GM12878 (cell line): ENCODE results near the gene PLA2G15. TPM values are rescaled to one million over a fixed set of nuclear protein-coding genes. Genes with fewer than 3 reads are reported as not detected.

Source experiments
- CHD4 ChIP-seq: fragments of 200-600 bp; sonication (generic); IDR thresholded peaks from 2 replicates; pipeline ENCODE4 v1.6.1; 2016; ENCODE audit warnings: mild to moderate bottlenecking
- EGR1 ChIP-seq, 2 experiments: IDR thresholded peaks; 1 replicate in 1 of 2; 2 replicates in 1 of 2; pipeline ENCODE4 v1.6.1; 2011 to 2012; ENCODE audit warnings: low read depth in 2 of 2, low read length in 2 of 2, borderline replicate concordance in 1 of 2, mild to moderate bottlenecking in 1 of 2, moderate library complexity in 1 of 2
- EP300 ChIP-seq, 2 experiments: fragments of 150-350 bp in 1 of 2; IDR thresholded peaks; 2 replicates each; pipeline ENCODE4 v1.6.1; 2011 to 2012; ENCODE audit warnings: low read depth in 2 of 2, low read length in 2 of 2, borderline replicate concordance in 1 of 2, improper control_type of control experiment in 1 of 2, inconsistent platforms in 1 of 2; ENCODE audit not compliant: control insufficient read depth in 1 of 2
- FOXK2 ChIP-seq: fragments of 450-650 bp; IDR thresholded peaks from 2 replicates; pipeline ENCODE4 v1.6.1; 2017; ENCODE audit warnings: mild to moderate bottlenecking, moderate library complexity
- RBBP5 ChIP-seq: fragments of 200-600 bp; sonication (generic); conservative IDR thresholded peaks from 2 replicates; pipeline ENCODE4 v1.6.1; 2016
- WRNIP1 ChIP-seq: IDR thresholded peaks from 2 replicates; pipeline ENCODE4 v1.6.1; 2011; ENCODE audit warnings: low read depth, low read length, improper control_type of control experiment, borderline replicate concordance
- ZSCAN29 ChIP-seq: fragments of 450-650 bp; IDR thresholded peaks from 2 replicates; pipeline ENCODE4 v1.6.1; 2017; ENCODE audit warnings: mild to moderate bottlenecking, moderate library complexity
- ZZZ3 ChIP-seq: IDR thresholded peaks from 2 replicates; pipeline ENCODE4 v1.6.1; 2011; ENCODE audit warnings: low read depth; ENCODE audit not compliant: control insufficient read depth, insufficient read length
- polyA plus RNA-seq, 11 experiments: library from polyadenylated mRNA; depleted of rRNA in 4 of 11; unstranded in 6 of 11; stranded (reverse) in 5 of 11; fragments of >200 nt; fragmentation: Nextera tagmentation in 4 of 11; fragmentation: Illumina TruSeq in 1 of 11; extraction: Ambion mirVana in 4 of 11; extraction: Trizol in 1 of 11; gene quantifications; 1 replicate in 1 of 11; 2 replicates in 10 of 11; pipeline versions ENCODE4 v1.2.1 to v1.2.3, GENCODE V29; 2011 to 2016; ENCODE audit warnings: inconsistent platforms in 2 of 11, missing spikeins in 2 of 11, low read depth in 1 of 11
- total RNA-seq, 4 experiments: library from RNA; depleted of rRNA in 3 of 4; stranded (reverse); fragments of >200 nt in 3 of 4; fragmentation: Illumina TruSeq in 1 of 4; extraction: Trizol in 1 of 4; gene quantifications; 2 replicates each; pipeline versions ENCODE4 v1.2.1 to v1.2.3, GENCODE V29; 2013 to 2021
- TF ChIP-seq, protein P1 (sequence below): fragments of 450-650 bp; IDR thresholded peaks from 2 replicates; pipeline ENCODE4 v1.6.1; 2014; ENCODE audit warnings: mild to moderate bottlenecking
- TF ChIP-seq, protein P2 (sequence below): fragments of 450-650 bp; IDR thresholded peaks from 2 replicates; pipeline ENCODE4 v1.6.1; 2018; ENCODE audit warnings: mild to moderate bottlenecking, low read depth, moderate library complexity; ENCODE audit not compliant: partially characterized antibody
- TF ChIP-seq, protein P3 (sequence below): IDR thresholded peaks from 2 replicates; pipeline ENCODE4 v1.6.1; 2012; ENCODE audit warnings: mild to moderate bottlenecking, low read depth, low read length
- TF ChIP-seq, protein P4 (sequence below): fragments of 150-350 bp; IDR thresholded peaks from 2 replicates; pipeline ENCODE4 v1.6.1; 2016; ENCODE audit warnings: low read depth, low read length
- TF ChIP-seq, protein P5 (sequence below): IDR thresholded peaks from 2 replicates; pipeline ENCODE4 v1.6.1; 2011; ENCODE audit warnings: borderline replicate concordance, low read depth, mild to moderate bottlenecking, moderate library complexity, low read length; ENCODE audit not compliant: insufficient read depth, poor library complexity, severe bottlenecking

Gene PLA2G15
- total and polyA plus RNA-seq, 10 of the 15 experiments (the other 5 are each of a cell fraction or from before 2014, with no cell fraction given), result 0.31 to 9.4 (median 6.8) TPM

DNA sequence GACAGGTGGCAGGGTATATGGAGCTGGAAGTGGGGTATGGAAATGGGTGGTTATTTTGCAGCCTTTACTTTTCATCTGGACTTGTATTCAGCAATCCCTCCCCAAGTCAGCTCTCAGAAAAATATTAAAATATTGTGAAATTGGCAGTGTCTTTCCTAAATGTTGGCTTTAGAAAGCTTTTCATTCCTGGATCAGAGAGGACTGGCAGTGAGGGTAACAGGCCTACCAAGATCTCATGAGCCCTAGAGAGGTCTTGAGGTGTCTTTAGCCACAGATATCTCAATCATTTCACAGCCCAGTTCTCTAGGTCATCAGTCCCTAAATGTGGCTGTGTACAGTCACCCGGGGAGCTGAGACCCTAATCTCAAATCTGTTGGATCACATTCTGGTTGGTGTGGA, 43.1 kb downstream of the PLA2G15 start (continued):
- TF ChIP-seq, protein P1, sequence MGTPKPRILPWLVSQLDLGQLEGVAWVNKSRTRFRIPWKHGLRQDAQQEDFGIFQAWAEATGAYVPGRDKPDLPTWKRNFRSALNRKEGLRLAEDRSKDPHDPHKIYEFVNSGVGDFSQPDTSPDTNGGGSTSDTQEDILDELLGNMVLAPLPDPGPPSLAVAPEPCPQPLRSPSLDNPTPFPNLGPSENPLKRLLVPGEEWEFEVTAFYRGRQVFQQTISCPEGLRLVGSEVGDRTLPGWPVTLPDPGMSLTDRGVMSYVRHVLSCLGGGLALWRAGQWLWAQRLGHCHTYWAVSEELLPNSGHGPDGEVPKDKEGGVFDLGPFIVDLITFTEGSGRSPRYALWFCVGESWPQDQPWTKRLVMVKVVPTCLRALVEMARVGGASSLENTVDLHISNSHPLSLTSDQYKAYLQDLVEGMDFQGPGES, result no peak
- TF ChIP-seq, protein P2, sequence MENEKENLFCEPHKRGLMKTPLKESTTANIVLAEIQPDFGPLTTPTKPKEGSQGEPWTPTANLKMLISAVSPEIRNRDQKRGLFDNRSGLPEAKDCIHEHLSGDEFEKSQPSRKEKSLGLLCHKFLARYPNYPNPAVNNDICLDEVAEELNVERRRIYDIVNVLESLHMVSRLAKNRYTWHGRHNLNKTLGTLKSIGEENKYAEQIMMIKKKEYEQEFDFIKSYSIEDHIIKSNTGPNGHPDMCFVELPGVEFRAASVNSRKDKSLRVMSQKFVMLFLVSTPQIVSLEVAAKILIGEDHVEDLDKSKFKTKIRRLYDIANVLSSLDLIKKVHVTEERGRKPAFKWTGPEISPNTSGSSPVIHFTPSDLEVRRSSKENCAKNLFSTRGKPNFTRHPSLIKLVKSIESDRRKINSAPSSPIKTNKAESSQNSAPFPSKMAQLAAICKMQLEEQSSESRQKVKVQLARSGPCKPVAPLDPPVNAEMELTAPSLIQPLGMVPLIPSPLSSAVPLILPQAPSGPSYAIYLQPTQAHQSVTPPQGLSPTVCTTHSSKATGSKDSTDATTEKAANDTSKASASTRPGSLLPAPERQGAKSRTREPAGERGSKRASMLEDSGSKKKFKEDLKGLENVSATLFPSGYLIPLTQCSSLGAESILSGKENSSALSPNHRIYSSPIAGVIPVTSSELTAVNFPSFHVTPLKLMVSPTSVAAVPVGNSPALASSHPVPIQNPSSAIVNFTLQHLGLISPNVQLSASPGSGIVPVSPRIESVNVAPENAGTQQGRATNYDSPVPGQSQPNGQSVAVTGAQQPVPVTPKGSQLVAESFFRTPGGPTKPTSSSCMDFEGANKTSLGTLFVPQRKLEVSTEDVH, result no peak
- TF ChIP-seq ZZZ3 (no peak), FOXK2 (no peak), RBBP5 (no peak), WRNIP1 (no peak), CHD4 (no peak), ZSCAN29 (no peak), EP300 (IDR thresholded peaks at IDR 0.05; ENCODE audit: borderline replicate concordance in 1 of 2, control insufficient read depth in 1 of 2, low read depth in 2 of 2, low read length in 2 of 2) (no peak), EGR1 (IDR thresholded peaks at IDR 0.05; ENCODE audit: borderline replicate concordance in 1 of 2, low read depth in 2 of 2, low read length in 2 of 2) (no peak)
- TF ChIP-seq, protein P3, sequence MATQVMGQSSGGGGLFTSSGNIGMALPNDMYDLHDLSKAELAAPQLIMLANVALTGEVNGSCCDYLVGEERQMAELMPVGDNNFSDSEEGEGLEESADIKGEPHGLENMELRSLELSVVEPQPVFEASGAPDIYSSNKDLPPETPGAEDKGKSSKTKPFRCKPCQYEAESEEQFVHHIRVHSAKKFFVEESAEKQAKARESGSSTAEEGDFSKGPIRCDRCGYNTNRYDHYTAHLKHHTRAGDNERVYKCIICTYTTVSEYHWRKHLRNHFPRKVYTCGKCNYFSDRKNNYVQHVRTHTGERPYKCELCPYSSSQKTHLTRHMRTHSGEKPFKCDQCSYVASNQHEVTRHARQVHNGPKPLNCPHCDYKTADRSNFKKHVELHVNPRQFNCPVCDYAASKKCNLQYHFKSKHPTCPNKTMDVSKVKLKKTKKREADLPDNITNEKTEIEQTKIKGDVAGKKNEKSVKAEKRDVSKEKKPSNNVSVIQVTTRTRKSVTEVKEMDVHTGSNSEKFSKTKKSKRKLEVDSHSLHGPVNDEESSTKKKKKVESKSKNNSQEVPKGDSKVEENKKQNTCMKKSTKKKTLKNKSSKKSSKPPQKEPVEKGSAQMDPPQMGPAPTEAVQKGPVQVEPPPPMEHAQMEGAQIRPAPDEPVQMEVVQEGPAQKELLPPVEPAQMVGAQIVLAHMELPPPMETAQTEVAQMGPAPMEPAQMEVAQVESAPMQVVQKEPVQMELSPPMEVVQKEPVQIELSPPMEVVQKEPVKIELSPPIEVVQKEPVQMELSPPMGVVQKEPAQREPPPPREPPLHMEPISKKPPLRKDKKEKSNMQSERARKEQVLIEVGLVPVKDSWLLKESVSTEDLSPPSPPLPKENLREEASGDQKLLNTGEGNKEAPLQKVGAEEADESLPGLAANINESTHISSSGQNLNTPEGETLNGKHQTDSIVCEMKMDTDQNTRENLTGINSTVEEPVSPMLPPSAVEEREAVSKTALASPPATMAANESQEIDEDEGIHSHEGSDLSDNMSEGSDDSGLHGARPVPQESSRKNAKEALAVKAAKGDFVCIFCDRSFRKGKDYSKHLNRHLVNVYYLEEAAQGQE, result no peak
- TF ChIP-seq, protein P4, sequence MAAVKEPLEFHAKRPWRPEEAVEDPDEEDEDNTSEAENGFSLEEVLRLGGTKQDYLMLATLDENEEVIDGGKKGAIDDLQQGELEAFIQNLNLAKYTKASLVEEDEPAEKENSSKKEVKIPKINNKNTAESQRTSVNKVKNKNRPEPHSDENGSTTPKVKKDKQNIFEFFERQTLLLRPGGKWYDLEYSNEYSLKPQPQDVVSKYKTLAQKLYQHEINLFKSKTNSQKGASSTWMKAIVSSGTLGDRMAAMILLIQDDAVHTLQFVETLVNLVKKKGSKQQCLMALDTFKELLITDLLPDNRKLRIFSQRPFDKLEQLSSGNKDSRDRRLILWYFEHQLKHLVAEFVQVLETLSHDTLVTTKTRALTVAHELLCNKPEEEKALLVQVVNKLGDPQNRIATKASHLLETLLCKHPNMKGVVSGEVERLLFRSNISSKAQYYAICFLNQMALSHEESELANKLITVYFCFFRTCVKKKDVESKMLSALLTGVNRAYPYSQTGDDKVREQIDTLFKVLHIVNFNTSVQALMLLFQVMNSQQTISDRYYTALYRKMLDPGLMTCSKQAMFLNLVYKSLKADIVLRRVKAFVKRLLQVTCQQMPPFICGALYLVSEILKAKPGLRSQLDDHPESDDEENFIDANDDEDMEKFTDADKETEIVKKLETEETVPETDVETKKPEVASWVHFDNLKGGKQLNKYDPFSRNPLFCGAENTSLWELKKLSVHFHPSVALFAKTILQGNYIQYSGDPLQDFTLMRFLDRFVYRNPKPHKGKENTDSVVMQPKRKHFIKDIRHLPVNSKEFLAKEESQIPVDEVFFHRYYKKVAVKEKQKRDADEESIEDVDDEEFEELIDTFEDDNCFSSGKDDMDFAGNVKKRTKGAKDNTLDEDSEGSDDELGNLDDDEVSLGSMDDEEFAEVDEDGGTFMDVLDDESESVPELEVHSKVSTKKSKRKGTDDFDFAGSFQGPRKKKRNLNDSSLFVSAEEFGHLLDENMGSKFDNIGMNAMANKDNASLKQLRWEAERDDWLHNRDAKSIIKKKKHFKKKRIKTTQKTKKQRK, result no peak
- TF ChIP-seq, protein P5, sequence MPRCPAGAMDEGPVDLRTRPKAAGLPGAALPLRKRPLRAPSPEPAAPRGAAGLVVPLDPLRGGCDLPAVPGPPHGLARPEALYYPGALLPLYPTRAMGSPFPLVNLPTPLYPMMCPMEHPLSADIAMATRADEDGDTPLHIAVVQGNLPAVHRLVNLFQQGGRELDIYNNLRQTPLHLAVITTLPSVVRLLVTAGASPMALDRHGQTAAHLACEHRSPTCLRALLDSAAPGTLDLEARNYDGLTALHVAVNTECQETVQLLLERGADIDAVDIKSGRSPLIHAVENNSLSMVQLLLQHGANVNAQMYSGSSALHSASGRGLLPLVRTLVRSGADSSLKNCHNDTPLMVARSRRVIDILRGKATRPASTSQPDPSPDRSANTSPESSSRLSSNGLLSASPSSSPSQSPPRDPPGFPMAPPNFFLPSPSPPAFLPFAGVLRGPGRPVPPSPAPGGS, result no peak
